Dendritic cell treated with granulocyte-macrophage colony-stimulating factor and Interleukin-4, amounts not matched to agents 40 ng/mL and 50 ng/mL, for 4 days (primary cell): ENCODE measurements around the gene PPM1B.
"Not testable (repeated sequence)": the region's sequence is repeated elsewhere in the genome, so short reads cannot be mapped to it uniquely, and the experiment has no call there.

Experiments
- H3K27ac Mint-ChIP-seq: one replicate; pipeline ENCODE4 v1.8.0; 2022; ENCODE audit warnings: mild to moderate bottlenecking, mixed read lengths
- H3K27me3 Mint-ChIP-seq: one replicate; pipeline ENCODE4 v1.8.0; 2022; ENCODE audit warnings: mild to moderate bottlenecking, mixed read lengths
- H3K36me3 Mint-ChIP-seq: one replicate; pipeline ENCODE4 v1.8.0; 2022; ENCODE audit warnings: low read depth, mixed read lengths
- H3K4me1 Mint-ChIP-seq: one replicate; pipeline ENCODE4 v1.8.0; 2022; ENCODE audit warnings: low read depth, mixed read lengths
- H3K4me3 Mint-ChIP-seq: one replicate; pipeline ENCODE4 v1.8.0; 2022; ENCODE audit warnings: mild to moderate bottlenecking, moderate library complexity, mixed read lengths
- H3K9me3 Mint-ChIP-seq: one replicate; pipeline ENCODE4 v1.8.0; 2022; ENCODE audit warnings: mixed read lengths
- intact Hi-C: fragments of 100-400 bp; cut with micrococcal nuclease; formaldehyde crosslinking; loops from one replicate; pipeline ENCODE4 v1.15.0; 2022

Gene PPM1B

DNA sequence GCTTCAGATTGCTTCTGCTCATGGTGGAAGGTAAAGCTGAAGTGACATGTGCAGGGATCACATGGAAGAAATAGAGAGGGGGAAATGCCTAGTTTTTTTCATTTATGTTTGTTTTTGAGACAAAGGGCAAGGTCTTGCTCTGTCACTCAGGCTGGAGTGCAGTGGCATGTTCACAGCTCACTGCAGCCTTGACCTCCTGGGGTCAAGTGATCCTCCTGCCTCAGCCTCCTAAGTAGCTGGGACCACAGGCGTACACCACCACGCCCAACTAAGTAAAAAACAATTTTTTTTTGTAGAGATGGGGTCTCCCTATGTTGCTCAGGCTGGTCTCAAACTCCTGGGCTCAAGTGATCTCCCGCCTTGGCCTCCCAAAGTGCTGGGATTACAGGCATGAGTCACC lies 87.0 kb downstream of the PPM1B start:
- H3K4me1 Mint-ChIP-seq, H3K36me3 Mint-ChIP-seq, H3K27me3 Mint-ChIP-seq, intact Hi-C loops, H3K27ac Mint-ChIP-seq, H3K4me3 Mint-ChIP-seq: not testable (repeated sequence)
- H3K9me3 Mint-ChIP-seq = peaks cover 13% of the 10 kb centered on the region

DNA sequence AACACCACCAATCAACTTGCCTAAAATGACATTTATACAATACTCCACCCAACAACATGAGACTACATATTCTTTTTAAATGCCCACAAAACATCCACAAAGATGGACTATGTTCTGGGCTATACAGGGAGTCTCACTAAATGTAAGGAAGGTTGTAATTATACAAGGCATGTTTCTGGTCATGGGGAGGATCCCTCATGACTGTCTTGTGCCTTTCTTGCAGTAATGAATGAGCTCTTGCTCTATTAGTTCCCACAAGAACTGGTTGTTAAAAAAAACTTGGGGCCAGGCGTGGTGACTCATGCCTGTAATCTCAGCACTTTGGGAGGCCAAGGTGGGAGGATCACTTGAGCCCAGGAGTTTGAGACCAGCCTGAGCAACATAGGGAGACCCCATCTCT lies 89.1 kb downstream of the PPM1B start:
- H3K36me3 Mint-ChIP-seq, intact Hi-C loops, H3K27me3 Mint-ChIP-seq, H3K4me3 Mint-ChIP-seq, H3K4me1 Mint-ChIP-seq, H3K9me3 Mint-ChIP-seq, H3K27ac Mint-ChIP-seq: not testable (repeated sequence)

GRCh38 chr2:44267269-44267795 lies 98.7 kb downstream of the PPM1B start:
- intact Hi-C loops = no loop called here
- Mint-ChIP-seq H3K27ac (no peak overlapping the region), H3K9me3 (no peaks in the 10 kb centered on the region), H3K4me1 (no peaks in the 10 kb centered on the region), H3K4me3 (no peak overlapping the region), H3K36me3 (no peaks in the 10 kb centered on the region), H3K27me3 (no peaks in the 10 kb centered on the region)

GRCh38 chr2:44267796-44268648 lies 99.3 kb downstream of the PPM1B start:
- H3K4me1 Mint-ChIP-seq = no peaks in the 10 kb centered on the region
- H3K9me3 Mint-ChIP-seq = no peaks in the 10 kb centered on the region
- H3K4me3 Mint-ChIP-seq = no peak overlapping the region
- no peak overlapping the region for H3K27ac Mint-ChIP-seq
- H3K36me3 Mint-ChIP-seq = no peaks in the 10 kb centered on the region
- no peaks in the 10 kb centered on the region for H3K27me3 Mint-ChIP-seq
- intact Hi-C loops = no loop called here

GRCh38 chr2:44269831-44270230 lies 101.2 kb downstream of the PPM1B start:
- no peak overlapping the region for H3K27ac Mint-ChIP-seq
- intact Hi-C loops = no loop called here
- no peaks in the 10 kb centered on the region for H3K9me3 Mint-ChIP-seq
- no peaks in the 10 kb centered on the region for H3K36me3 Mint-ChIP-seq
- no peaks in the 10 kb centered on the region for H3K4me1 Mint-ChIP-seq
- no peak overlapping the region for H3K4me3 Mint-ChIP-seq
- H3K27me3 Mint-ChIP-seq = no peaks in the 10 kb centered on the region

- Mint-ChIP-seq H3K4me1 (no peaks in the 10 kb centered on the region), H3K27me3 (no peaks in the 10 kb centered on the region), H3K36me3 (no peaks in the 10 kb centered on the region), H3K4me3 (no peak overlapping the region), H3K9me3 (no peaks in the 10 kb centered on the region), H3K27ac (no peak overlapping the region)
- intact Hi-C loops = no loop called here
These were observed 102.6 kb downstream of the PPM1B start for GRCh38 chr2:44271296-44271695.

DNA sequence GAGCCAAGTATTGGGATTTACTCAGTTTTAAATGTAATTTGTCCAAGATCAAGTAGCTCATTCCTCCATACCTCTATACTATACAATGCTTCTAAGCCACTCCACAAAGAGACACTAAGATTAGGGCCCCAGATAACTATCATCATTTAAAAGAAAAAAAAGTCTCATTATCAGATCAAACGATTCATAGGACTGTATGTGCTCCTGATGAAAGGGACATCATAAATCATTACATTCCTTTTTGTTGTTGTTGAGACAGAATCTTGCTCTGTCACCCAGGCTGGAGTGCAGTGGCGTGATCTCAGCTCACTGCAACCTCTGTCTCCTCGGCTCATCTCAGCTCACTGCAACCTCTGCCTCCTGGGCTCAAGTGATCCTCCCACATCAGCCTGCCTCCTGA lies 104.4 kb downstream of the PPM1B start:
- Mint-ChIP-seq H3K27ac (no peak overlapping the region), H3K36me3 (no peaks in the 10 kb centered on the region), H3K4me3 (no peak overlapping the region), H3K27me3 (no peaks in the 10 kb centered on the region), H3K9me3 (no peaks in the 10 kb centered on the region), H3K4me1 (no peaks in the 10 kb centered on the region)
- intact Hi-C loops = no loop called here

- no peak overlapping the region for H3K4me3 Mint-ChIP-seq
- H3K27ac Mint-ChIP-seq = no peak overlapping the region
- no peaks in the 10 kb centered on the region for H3K4me1 Mint-ChIP-seq
- no peaks in the 10 kb centered on the region for H3K36me3 Mint-ChIP-seq
- no peaks in the 10 kb centered on the region for H3K27me3 Mint-ChIP-seq
- intact Hi-C loops = no loop called here
- H3K9me3 Mint-ChIP-seq = no peaks in the 10 kb centered on the region
These were observed 104.9 kb downstream of the PPM1B start for GRCh38 chr2:44273596-44273995.

DNA sequence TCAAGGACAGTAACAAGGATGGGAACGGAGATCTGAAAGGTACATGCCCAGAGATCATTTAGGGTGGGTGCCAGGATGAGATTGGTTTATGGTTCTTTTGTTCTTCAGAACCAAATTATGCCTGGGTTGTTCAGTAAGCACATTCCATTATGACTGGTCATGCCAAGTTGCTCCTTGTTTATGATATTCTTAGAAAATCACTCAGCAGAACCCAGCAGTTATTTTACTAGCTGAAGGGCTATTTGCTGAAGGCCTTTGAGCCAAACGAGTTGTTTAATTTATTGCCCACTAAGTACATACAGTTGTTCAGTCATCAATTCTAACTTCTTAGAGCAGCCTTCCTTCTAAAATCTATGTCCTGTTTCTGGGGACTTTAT lies 107.2 kb downstream of the PPM1B start:
- intact Hi-C loops = no loop called here
- no peaks in the 10 kb centered on the region for H3K4me1 Mint-ChIP-seq
- no peaks in the 10 kb centered on the region for H3K9me3 Mint-ChIP-seq
- no peak overlapping the region for H3K4me3 Mint-ChIP-seq
- H3K27me3 Mint-ChIP-seq = no peaks in the 10 kb centered on the region
- no peak overlapping the region for H3K27ac Mint-ChIP-seq
- H3K36me3 Mint-ChIP-seq = no peaks in the 10 kb centered on the region

GRCh38 chr2:44277541-44277940 lies 108.9 kb downstream of the PPM1B start:
- no peaks in the 10 kb centered on the region for H3K9me3 Mint-ChIP-seq
- no peaks in the 10 kb centered on the region for H3K36me3 Mint-ChIP-seq
- no peak overlapping the region for H3K4me3 Mint-ChIP-seq
- intact Hi-C loops = no loop called here
- no peaks in the 10 kb centered on the region for H3K27me3 Mint-ChIP-seq
- H3K4me1 Mint-ChIP-seq = no peaks in the 10 kb centered on the region
- no peak overlapping the region for H3K27ac Mint-ChIP-seq

DNA sequence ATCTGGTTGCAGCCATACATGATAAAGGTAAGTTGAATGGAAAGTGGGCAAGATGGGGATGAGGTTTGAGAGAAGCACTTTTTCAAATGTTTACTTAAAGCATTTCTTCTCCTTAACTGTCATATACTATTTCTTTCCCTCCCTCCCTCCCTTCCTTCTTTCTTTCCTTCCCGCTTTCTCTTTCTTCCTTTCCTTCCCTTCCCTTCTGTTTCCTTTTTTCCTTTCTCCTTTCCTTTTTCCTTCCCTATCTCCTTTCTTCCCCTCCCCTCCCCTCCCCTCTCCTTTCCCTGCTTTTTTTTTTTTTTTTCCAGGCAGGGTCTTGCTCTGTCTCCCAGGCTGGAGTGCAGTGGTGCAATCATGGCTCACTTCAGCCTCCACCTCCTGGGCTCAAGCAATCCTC lies 112.2 kb downstream of the PPM1B start:
- H3K27me3 Mint-ChIP-seq = no peaks in the 10 kb centered on the region
- no peaks in the 10 kb centered on the region for H3K36me3 Mint-ChIP-seq
- no peaks in the 10 kb centered on the region for H3K4me1 Mint-ChIP-seq
- H3K4me3 Mint-ChIP-seq = no peak overlapping the region
- intact Hi-C loops = no loop called here
- H3K27ac Mint-ChIP-seq = no peak overlapping the region
- no peaks in the 10 kb centered on the region for H3K9me3 Mint-ChIP-seq
